ENCODE data around the gene CHRM3.

DNA sequence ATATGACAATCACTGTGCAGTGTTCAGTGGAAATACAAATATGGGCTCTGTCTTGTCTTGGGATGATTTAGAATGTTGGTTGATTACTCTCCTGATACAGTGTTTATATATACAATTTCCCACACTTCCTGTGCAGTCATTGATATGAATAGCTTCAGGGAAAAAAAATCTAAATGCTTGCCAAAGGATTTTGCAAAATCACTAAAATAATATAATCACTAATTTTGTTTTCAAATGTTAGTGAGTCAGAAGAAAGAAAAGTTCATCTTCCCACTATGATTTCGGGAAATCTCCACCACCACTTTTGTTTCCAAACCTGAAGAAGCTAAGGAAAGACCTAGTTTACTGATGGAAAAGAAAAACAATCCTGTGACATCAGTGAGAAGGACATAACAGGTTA lies 32.1 kb upstream of the CHRM3 start:
- TF ChIP-seq CTCF (IDR thresholded peaks at IDR 0.05), result no peak
- no peak for TF ChIP-seq POLR2A (IDR thresholded peaks at IDR 0.05)

Data from esophagus squamous epithelium (tissue), 4 donors.